Measurements from ENCODE around the gene NUDT3.

NUDT3 gene

GRCh38 chr6:34436803-34437643, 44.6 kb upstream of the NUDT3 start:
- TF ChIP-seq CTCF (IDR thresholded peaks at IDR 0.05): no peak
- Histone ChIP-seq H3K36me3 (no peaks in the 10 kb centered on the region), H3K27me3 (no peaks in the 10 kb centered on the region)

GRCh38 chr6:34435916-34436315, 43.4 kb upstream of the NUDT3 start:
- H3K4me3 ChIP-seq (ENCODE audit: low read depth in 1 of 2, low read length in 1 of 2): no peak overlapping the region
- H3K27ac ChIP-seq: no peak overlapping the region
- no peaks in the 10 kb centered on the region for H3K4me1 ChIP-seq (ENCODE audit: control insufficient read depth in 1 of 2, insufficient read depth in 1 of 2, low read depth in 1 of 2, low read length in 1 of 2)
- no peak for TF ChIP-seq CTCF (IDR thresholded peaks at IDR 0.05)
- no peaks in the 10 kb centered on the region for H3K9me3 ChIP-seq
- H3K27me3 ChIP-seq: no peaks in the 10 kb centered on the region
- H3K36me3 ChIP-seq: no peaks in the 10 kb centered on the region

More at GRCh38 chr6:34436803-34437643, 44.6 kb upstream of the NUDT3 start:
- Histone ChIP-seq H3K27ac (no peak overlapping the region), H3K4me3 (ENCODE audit: low read depth in 1 of 2, low read length in 1 of 2) (no peak overlapping the region), H3K9me3 (no peaks in the 10 kb centered on the region), H3K4me1 (ENCODE audit: control insufficient read depth in 1 of 2, insufficient read depth in 1 of 2, low read depth in 1 of 2, low read length in 1 of 2) (no peaks in the 10 kb centered on the region)

GRCh38 chr6:34425498-34426410, 33.3 kb upstream of the NUDT3 start, which contains the start of gene RPS10:
Gene RPS10, minus strand, starts transcription at chr6:34426069. Its CDS starts 848 bp downstream, at chr6:34425221.
- no peaks in the 10 kb centered on the region for H3K9me3 ChIP-seq
- peaks cover 38% of the 10 kb centered on the region for H3K36me3 ChIP-seq
- no peaks in the 10 kb centered on the region for H3K27me3 ChIP-seq
- H3K27ac ChIP-seq: peak within 1 kb of the TSS; percentile 78
- peak within 1 kb of the TSS; percentile 68 to 84 for H3K4me3 ChIP-seq (ENCODE audit: low read depth in 1 of 2, low read length in 1 of 2)
- H3K4me1 ChIP-seq (ENCODE audit: control insufficient read depth in 1 of 2, insufficient read depth in 1 of 2, low read depth in 1 of 2, low read length in 1 of 2): peaks cover 12 to 16% of the 10 kb centered on the region in 2 experiments
- peak; percentile 3 for TF ChIP-seq CTCF (IDR thresholded peaks at IDR 0.05)

GRCh38 chr6:34425132-34425497, 32.6 kb upstream of the NUDT3 start:
- Histone ChIP-seq H3K27ac (peak overlapping the region; percentile 78), H3K4me3 (ENCODE audit: low read depth in 1 of 2, low read length in 1 of 2) (peak overlapping the region; percentile 68 to 84), H3K36me3 (peaks cover 45% of the 10 kb centered on the region), H3K27me3 (no peaks in the 10 kb centered on the region), H3K4me1 (ENCODE audit: control insufficient read depth in 1 of 2, insufficient read depth in 1 of 2, low read depth in 1 of 2, low read length in 1 of 2) (peaks cover 12 to 16% of the 10 kb centered on the region in 2 experiments), H3K9me3 (no peaks in the 10 kb centered on the region)
- no peak for TF ChIP-seq CTCF (IDR thresholded peaks at IDR 0.05)

- TF ChIP-seq CTCF (IDR thresholded peaks at IDR 0.05): no peak
- Histone ChIP-seq H3K27me3 (no peaks in the 10 kb centered on the region), H3K4me1 (ENCODE audit: control insufficient read depth in 1 of 2, insufficient read depth in 1 of 2, low read depth in 1 of 2, low read length in 1 of 2) (peaks cover 12 to 16% of the 10 kb centered on the region in 2 experiments), H3K9me3 (no peaks in the 10 kb centered on the region), H3K36me3 (peaks cover 51% of the 10 kb centered on the region), H3K27ac (no peak overlapping the region), H3K4me3 (ENCODE audit: low read depth in 1 of 2, low read length in 1 of 2) (peak overlapping the region; percentile 68 to 84)
Measured at GRCh38 chr6:34424200-34425131, 32.0 kb upstream of the NUDT3 start.
